Esophagus squamous epithelium (tissue), 4 donors: ENCODE measurements around the gene POLA1.

Source experiments
- POLR2A ChIP-seq, 4 donors: fragments of 450-650 bp; IDR thresholded peaks; one replicate each; pipeline ENCODE4 v1.6.1; 2017; ENCODE audit warnings: antibody characterized with exemption in 4 of 4, mild to moderate bottlenecking in 4 of 4, moderate library complexity in 3 of 4
- TF ChIP-seq, protein P1 (sequence below), 6 experiments: fragments of 450-650 bp in 4 of 6; fragments of 200-600 bp in 2 of 6; sonication (generic) in 2 of 6; IDR thresholded peaks; one replicate each; pipeline ENCODE4 v1.5.1; 2016 to 2019; ENCODE audit warnings: antibody characterized with exemption in 6 of 6, mild to moderate bottlenecking in 4 of 6, moderate library complexity in 4 of 6

DNA sequence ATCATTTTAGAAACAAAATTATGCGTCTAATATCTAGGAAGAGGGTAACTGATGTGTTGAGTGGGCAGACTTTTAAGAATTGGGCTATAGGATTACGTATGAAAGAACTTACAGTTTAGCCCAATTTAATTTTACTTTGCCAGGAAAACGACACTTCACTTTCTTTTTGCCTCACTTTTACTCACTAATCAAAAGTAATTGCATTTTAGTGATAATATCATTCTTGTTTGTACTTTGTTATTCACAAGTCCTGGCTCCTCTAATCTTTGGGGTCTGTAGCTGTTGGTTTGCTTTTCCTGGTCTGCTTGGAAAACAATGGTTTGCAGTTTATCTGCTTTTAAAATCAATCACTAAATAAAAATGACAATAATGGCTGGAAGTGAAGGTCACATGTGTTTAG lies 325.0 kb downstream of the POLA1 start:
- TF ChIP-seq, protein P1, sequence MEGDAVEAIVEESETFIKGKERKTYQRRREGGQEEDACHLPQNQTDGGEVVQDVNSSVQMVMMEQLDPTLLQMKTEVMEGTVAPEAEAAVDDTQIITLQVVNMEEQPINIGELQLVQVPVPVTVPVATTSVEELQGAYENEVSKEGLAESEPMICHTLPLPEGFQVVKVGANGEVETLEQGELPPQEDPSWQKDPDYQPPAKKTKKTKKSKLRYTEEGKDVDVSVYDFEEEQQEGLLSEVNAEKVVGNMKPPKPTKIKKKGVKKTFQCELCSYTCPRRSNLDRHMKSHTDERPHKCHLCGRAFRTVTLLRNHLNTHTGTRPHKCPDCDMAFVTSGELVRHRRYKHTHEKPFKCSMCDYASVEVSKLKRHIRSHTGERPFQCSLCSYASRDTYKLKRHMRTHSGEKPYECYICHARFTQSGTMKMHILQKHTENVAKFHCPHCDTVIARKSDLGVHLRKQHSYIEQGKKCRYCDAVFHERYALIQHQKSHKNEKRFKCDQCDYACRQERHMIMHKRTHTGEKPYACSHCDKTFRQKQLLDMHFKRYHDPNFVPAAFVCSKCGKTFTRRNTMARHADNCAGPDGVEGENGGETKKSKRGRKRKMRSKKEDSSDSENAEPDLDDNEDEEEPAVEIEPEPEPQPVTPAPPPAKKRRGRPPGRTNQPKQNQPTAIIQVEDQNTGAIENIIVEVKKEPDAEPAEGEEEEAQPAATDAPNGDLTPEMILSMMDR (IDR thresholded peaks at IDR 0.05): no peak
- no peak for TF ChIP-seq POLR2A (IDR thresholded peaks at IDR 0.05)
